Karpas-422 (cell line): ENCODE results near the gene SLC17A5. TPM values are rescaled to one million over a fixed set of nuclear protein-coding genes. Genes with fewer than 3 reads are reported as not detected.
"Not testable (repeated sequence)": the region's sequence is repeated elsewhere in the genome, so short reads cannot be mapped to it uniquely, and the experiment has no call there.

ENCODE experiments used
- DNase-seq: peaks from one replicate; pipeline ENCODE4 v3.0.0-alpha.2; 2015
- H2AFZ ChIP-seq: fragments of 200-600 bp; sonication (generic); 2 replicates; pipeline ENCODE4 v1.6.1; 2014; ENCODE audit warnings: antibody characterized with exemption, low read length, mixed read lengths
- H3K27ac ChIP-seq: fragments of 200-600 bp; sonication (generic); 2 replicates; pipeline ENCODE4 v1.5.1; 2014; ENCODE audit warnings: mild to moderate bottlenecking, low read length, moderate library complexity
- H3K27me3 ChIP-seq: fragments of 200-600 bp; sonication (generic); 2 replicates; pipeline ENCODE4 v1.6.1; 2014; ENCODE audit warnings: low read length, mixed read lengths
- H3K36me3 ChIP-seq: fragments of 200-600 bp; sonication (generic); 2 replicates; pipeline ENCODE4 v1.6.1; 2014; ENCODE audit warnings: low read length, mixed read lengths; ENCODE audit not compliant: insufficient read depth
- H3K4me1 ChIP-seq: fragments of 200-600 bp; sonication (generic); 2 replicates; pipeline ENCODE4 v1.6.1; 2014; ENCODE audit warnings: mild to moderate bottlenecking, low read length, mixed read lengths
- H3K4me2 ChIP-seq: fragments of 200-600 bp; sonication (generic); 2 replicates; pipeline ENCODE4 v1.6.1; 2014; ENCODE audit warnings: low read length, low read depth, mild to moderate bottlenecking; ENCODE audit not compliant: poor library complexity, severe bottlenecking
- H3K4me3 ChIP-seq: fragments of 200-600 bp; sonication (generic); 2 replicates; pipeline ENCODE4 v1.5.1; 2014; ENCODE audit warnings: mild to moderate bottlenecking, antibody characterized with exemption, low read length, mixed read lengths
- H3K79me2 ChIP-seq: fragments of 200-600 bp; sonication (generic); 2 replicates; pipeline ENCODE4 v1.6.1; 2014; ENCODE audit warnings: mild to moderate bottlenecking, low read length, mixed read lengths
- H3K9ac ChIP-seq: fragments of 200-600 bp; sonication (generic); 2 replicates; pipeline ENCODE4 v1.6.0; 2014; ENCODE audit warnings: low read length
- H3K9me2 ChIP-seq: fragments of 200-600 bp; sonication (generic), shearing (Covaris generic); replicated peaks from 2 replicates; pipeline ENCODE4 v1.6.0; 2014; ENCODE audit warnings: mild to moderate bottlenecking, low read length, moderate library complexity; ENCODE audit not compliant: insufficient read depth
- H3K9me3 ChIP-seq: fragments of 300-700, 200-600 bp; sonication (generic); 2 replicates; pipeline ENCODE4 v1.6.1; 2014; ENCODE audit warnings: low read length, mixed read lengths
- H4K20me1 ChIP-seq: fragments of 200-600 bp; sonication (generic); 2 replicates; pipeline ENCODE4 v1.6.1; 2014; ENCODE audit warnings: mild to moderate bottlenecking, antibody characterized with exemption, low read length, low read depth; ENCODE audit not compliant: insufficient read depth
- total RNA-seq: library from RNA; depleted of rRNA; stranded (reverse); fragments of >200 nt; shearing (Covaris generic); gene quantifications from 2 replicates; pipeline ENCODE4 v1.2.3, GENCODE V29; 2014; ENCODE audit warnings: low replicate concordance

The SLC17A5 gene
- total RNA-seq, 1 experiment from 2014 or later: 10.1 TPM

DNA sequence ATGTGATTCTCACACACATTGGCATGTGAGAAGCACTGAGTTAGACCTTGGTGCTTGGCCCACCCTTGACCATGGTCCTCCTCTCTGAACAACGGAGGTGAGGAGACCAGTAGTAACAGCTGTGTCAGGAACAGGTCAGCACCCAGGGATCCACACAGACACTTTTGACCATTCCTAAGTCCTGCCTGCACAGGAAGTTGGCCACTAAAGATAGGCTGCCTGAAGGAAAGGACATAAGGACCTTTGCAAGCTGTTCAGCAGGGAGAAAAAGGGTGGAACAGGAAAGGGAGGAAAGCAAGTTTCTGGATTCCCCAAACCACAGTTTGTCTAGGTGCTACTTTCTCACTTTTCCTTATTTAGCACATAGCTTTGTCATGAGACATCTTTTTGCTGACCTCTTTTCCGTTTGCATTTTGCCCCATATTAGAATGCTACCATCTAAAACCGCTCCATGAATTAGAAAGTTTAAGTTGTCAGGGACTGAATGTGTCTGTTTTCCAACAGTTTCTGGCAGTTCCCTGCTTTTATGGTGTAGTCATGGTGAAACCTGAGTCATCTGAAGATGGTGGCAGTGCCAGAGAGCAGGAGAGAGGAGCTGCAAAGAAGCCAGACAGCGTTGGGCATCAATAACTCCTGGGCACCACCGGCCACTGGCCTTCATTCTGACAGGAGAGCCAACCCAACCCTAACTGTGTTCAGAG is 41.1 kb upstream of the SLC17A5 start:
- no peak overlapping the region for H3K4me3 ChIP-seq
- no peak overlapping the region for H3K27ac ChIP-seq
- no peaks in the 10 kb centered on the region for H3K9me3 ChIP-seq
- H3K36me3 ChIP-seq: no peaks in the 10 kb centered on the region
- no peaks in the 10 kb centered on the region for H3K27me3 ChIP-seq
- no peaks in the 10 kb centered on the region for H4K20me1 ChIP-seq
- no peaks in the 10 kb centered on the region for H3K79me2 ChIP-seq
- H2AFZ ChIP-seq: no peak overlapping the region
- no peak overlapping the region for H3K9ac ChIP-seq
- no peaks in the 10 kb centered on the region for H3K4me1 ChIP-seq
- no peaks in the 10 kb centered on the region for H3K9me2 ChIP-seq
- no peak overlapping the region for H3K4me2 ChIP-seq
- no peak for DNase-seq

DNA sequence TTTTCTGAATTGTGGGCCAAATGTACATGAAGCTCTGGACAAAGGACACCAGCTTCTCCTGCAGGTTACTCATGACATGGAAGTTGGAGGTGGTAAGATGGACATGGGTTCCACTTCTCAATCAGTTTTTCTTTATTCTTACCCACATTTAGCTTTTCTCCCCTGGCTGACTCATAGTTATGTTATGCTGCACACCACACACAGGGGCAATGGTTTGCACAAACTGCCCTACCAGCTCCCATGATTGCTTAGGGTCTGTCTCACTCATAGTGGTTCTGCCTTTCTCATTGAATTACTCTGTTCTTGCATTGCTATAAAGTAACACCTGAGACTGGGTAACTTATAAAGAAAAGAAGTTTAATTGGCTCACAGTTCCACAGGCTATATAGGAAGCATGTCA is 37.7 kb upstream of the SLC17A5 start:
- Histone ChIP-seq H3K4me3 (no peak overlapping the region), H3K27ac (no peak overlapping the region), H3K9me3 (no peaks in the 10 kb centered on the region), H4K20me1 (no peaks in the 10 kb centered on the region), H3K4me1 (no peaks in the 10 kb centered on the region), H3K4me2 (no peak overlapping the region), H3K9ac (no peak overlapping the region), H3K36me3 (no peaks in the 10 kb centered on the region), H3K27me3 (no peaks in the 10 kb centered on the region), H3K9me2 (no peaks in the 10 kb centered on the region), H3K79me2 (no peaks in the 10 kb centered on the region), H2AFZ (no peak overlapping the region)
- no peak for DNase-seq

DNA sequence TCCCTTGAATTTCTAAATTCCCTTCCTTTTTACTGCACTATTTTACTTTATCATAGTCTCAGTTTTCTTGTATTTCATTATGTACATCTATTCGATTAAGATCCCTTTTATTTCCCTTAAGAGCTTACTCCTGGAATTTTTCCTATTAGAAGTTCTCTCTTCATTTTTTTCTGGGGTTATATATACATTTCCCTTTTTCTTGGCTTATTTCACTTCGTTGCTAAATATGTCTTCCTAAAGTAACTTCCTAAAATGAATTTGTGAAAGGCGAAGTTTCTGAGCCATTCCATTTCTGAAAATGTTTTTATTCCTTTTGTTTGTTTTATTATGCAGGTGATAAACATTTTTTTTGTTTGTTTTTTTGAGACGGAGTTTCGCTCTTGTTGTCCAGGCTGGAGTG is 36.3 kb upstream of the SLC17A5 start:
- H3K4me2 ChIP-seq: no peak overlapping the region
- DNase-seq: no peak

GRCh38 chr6:73688351-73688750 is 34.6 kb upstream of the SLC17A5 start:
- Histone ChIP-seq H3K9me2 (no peaks in the 10 kb centered on the region), H2AFZ (no peak overlapping the region), H3K4me3 (no peak overlapping the region), H3K27ac (no peak overlapping the region), H3K4me2 (no peak overlapping the region), H3K9me3 (no peaks in the 10 kb centered on the region), H3K4me1 (no peaks in the 10 kb centered on the region), H3K9ac (no peak overlapping the region), H3K79me2 (no peaks in the 10 kb centered on the region), H3K36me3 (no peaks in the 10 kb centered on the region), H4K20me1 (no peaks in the 10 kb centered on the region), H3K27me3 (no peaks in the 10 kb centered on the region)
- no peak for DNase-seq

More for the DNA sequence above, 36.3 kb upstream of the SLC17A5 start:
- Histone ChIP-seq H3K9me2 (no peaks in the 10 kb centered on the region), H3K27me3 (no peaks in the 10 kb centered on the region), H3K27ac (no peak overlapping the region), H3K9me3 (no peaks in the 10 kb centered on the region), H3K9ac (no peak overlapping the region), H3K79me2 (no peaks in the 10 kb centered on the region), H4K20me1 (no peaks in the 10 kb centered on the region), H3K36me3 (no peaks in the 10 kb centered on the region), H3K4me1 (no peaks in the 10 kb centered on the region), H3K4me3 (no peak overlapping the region), H2AFZ (no peak overlapping the region)

- H3K4me1 ChIP-seq, H3K4me2 ChIP-seq: not testable (repeated sequence)
These were observed 29.8 kb upstream of the SLC17A5 start for GRCh38 chr6:73683574-73683973.

GRCh38 chr6:73680289-73680918 is 26.6 kb upstream of the SLC17A5 start:
- no peak overlapping the region for H3K4me3 ChIP-seq
- no peaks in the 10 kb centered on the region for H3K9me3 ChIP-seq
- no peaks in the 10 kb centered on the region for H4K20me1 ChIP-seq
- no peak overlapping the region for H3K4me2 ChIP-seq
- no peaks in the 10 kb centered on the region for H3K27me3 ChIP-seq
- H2AFZ ChIP-seq: no peak overlapping the region
- no peak for DNase-seq
- H3K36me3 ChIP-seq: no peaks in the 10 kb centered on the region
- no peak overlapping the region for H3K9ac ChIP-seq
- H3K27ac ChIP-seq: no peak overlapping the region
- no peaks in the 10 kb centered on the region for H3K4me1 ChIP-seq
- no peaks in the 10 kb centered on the region for H3K9me2 ChIP-seq
- H3K79me2 ChIP-seq: no peaks in the 10 kb centered on the region

More at GRCh38 chr6:73683574-73683973, 29.8 kb upstream of the SLC17A5 start:
- H3K9ac ChIP-seq, H3K9me3 ChIP-seq, H3K27ac ChIP-seq, H2AFZ ChIP-seq, DNase-seq, H4K20me1 ChIP-seq, H3K9me2 ChIP-seq, H3K79me2 ChIP-seq, H3K27me3 ChIP-seq, H3K4me3 ChIP-seq, H3K36me3 ChIP-seq: not testable (repeated sequence)

GRCh38 chr6:73679846-73680245 is 26.1 kb upstream of the SLC17A5 start:
- H3K9me3 ChIP-seq, H3K27me3 ChIP-seq, H4K20me1 ChIP-seq, H3K9ac ChIP-seq, H3K4me3 ChIP-seq, H3K9me2 ChIP-seq, H3K4me2 ChIP-seq, H3K27ac ChIP-seq, DNase-seq, H2AFZ ChIP-seq, H3K79me2 ChIP-seq, H3K4me1 ChIP-seq, H3K36me3 ChIP-seq: not testable (repeated sequence)

DNA sequence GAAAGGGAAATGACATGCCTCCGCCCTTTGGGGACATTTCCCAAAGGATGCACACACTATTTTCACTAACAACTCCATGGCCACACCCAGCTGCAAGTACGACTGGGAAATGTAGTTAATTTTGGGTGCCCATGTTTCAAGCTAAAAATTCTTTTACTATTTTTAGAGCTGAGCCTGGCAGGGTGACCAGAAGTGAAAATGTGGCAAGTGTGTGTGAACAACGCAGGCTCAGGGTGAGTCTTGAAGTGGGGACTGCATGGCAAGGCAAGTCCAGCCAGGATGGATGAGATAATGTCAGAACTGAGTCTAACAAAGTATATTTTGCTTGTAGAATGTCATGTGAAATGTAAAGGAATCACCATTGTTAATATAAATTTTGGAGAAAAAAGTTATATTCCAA is 25.2 kb upstream of the SLC17A5 start:
- H3K9ac ChIP-seq: no peak overlapping the region
- no peaks in the 10 kb centered on the region for H3K79me2 ChIP-seq
- H3K4me2 ChIP-seq: no peak overlapping the region
- no peaks in the 10 kb centered on the region for H3K9me2 ChIP-seq
- no peaks in the 10 kb centered on the region for H3K9me3 ChIP-seq
- DNase-seq: no peak
- H3K27me3 ChIP-seq: no peaks in the 10 kb centered on the region
- no peaks in the 10 kb centered on the region for H3K4me1 ChIP-seq
- H3K36me3 ChIP-seq: no peaks in the 10 kb centered on the region
- no peaks in the 10 kb centered on the region for H4K20me1 ChIP-seq
- no peak overlapping the region for H3K4me3 ChIP-seq
- no peak overlapping the region for H3K27ac ChIP-seq
- H2AFZ ChIP-seq: no peak overlapping the region
